NCI-H524 (cell line): ENCODE data around the gene GALNTL6.
"Not testable (repeated sequence)": the region's sequence is repeated elsewhere in the genome, so short reads cannot be mapped to it uniquely, and the experiment has no call there.

Experiments used
- DNase-seq, 2 experiments: peaks; one replicate each; lab custom pipeline; 2025; lab: John Stamatoyannopoulos, UW

GALNTL6 gene

DNA sequence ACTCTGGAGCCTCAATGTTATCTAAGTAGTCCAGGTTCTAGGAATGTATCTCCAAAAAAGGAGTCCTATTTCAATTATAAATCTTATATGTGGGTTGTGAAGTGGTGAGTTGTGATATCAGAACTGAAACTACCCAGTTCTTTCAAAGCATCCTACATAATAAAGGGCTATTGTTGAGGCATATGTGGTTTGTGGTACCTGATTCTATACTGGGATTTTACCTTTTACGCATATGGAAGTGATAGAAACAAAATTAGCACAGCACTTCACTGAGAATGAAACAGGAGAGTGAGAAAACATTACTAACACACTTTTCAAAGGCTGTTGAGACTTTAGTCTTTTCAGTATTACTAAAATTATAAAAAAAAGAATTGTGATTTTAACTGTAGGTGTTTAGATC is 937.7 kb downstream of the GALNTL6 start:
- DNase-seq: no peak

- DNase-seq: no peak
These were observed 938.3 kb downstream of the GALNTL6 start for GRCh38 chr4:172751550-172751949.

DNA sequence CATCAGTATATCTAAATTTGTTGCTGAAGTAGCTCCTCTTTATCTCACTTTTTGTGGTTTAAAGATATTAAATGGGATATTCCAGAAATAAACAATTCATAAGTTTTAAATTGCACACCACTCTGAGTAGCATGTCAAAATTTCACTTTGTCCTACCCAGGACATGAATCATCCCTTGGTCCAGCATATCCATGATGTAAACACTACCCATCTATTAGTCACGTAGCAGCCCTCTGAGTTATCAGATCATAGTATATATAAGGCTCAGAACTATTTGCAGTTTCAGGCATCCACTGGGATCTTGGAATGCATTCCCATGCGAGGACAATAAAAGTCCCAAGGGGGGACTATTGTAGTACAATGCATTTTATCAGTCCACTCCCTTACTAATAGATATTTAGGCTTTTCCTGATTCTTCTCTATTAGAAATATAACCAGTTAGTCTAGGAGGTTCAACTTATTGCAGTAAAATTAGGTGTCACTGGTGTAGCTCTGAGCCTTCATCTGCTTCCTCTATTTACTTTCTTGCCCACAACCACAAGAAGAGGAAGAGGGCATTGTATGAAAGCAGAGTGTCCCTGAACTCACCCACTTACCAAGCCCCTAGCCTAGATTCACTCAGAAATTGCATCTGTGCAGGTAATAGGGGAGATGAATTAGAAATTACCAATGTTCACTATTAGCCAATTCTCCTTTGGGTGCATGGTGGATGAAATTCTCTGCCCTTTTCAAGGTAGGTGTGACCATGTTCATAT is 945.6 kb downstream of the GALNTL6 start:
- DNase-seq: no peak

GRCh38 chr4:172760512-172760911 is 947.3 kb downstream of the GALNTL6 start:
- no peak for DNase-seq

DNA sequence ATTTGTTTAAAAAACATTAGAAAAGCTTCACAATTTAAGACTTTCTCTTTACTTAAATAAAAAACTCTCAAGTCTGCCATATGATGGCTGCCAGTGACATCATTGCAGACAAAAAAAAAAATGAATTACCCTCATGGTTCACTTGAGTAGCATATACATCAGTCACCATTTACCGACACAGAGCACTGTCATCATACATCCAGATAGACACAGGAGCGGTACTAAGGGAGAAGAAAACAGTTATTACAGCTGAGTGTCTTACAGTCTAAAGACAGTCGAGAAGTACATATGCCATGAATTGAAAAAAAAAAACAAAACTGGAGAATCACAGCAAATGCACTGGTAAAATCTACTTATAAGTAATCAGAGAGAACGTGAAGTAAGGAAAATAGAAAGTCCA is 949.7 kb downstream of the GALNTL6 start:
- DNase-seq: no peak

DNA sequence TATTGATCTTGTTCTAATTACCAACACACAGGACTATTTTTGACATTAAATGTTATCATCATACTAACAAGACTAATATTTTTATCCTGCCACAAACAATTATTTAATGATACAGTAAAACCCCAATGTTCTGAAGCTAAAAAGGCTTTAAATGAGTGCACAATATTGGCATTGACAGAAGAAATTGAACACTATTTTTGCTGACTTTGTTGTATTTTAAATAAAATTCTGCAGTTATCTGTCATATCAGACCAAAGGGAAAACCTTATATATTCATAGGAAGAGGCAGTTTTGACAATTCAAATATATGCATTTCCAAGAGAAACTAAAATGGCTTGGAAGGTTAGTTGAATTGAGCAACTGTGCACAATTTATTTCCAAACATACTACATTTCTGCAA is 957.6 kb downstream of the GALNTL6 start:
- DNase-seq: no peak

DNA sequence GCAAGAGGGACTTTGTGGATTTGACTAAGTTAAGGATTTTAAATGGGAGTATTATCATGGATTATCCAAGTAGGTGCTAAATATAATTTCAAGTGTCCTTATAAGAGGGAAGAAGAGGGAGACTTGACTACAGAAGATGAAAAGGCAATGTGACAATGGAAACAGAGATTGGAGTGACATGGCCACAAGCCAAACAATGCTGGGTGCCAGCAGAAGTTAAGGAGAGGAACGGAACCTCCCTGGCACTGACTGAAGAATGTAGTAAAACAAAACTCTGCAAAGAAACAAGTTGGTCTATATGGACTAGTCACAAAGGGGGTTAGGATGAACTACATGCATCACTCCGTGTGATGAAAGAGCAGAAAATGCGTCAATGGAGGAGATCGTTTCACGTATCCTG is 959.6 kb downstream of the GALNTL6 start:
- no peak for DNase-seq

DNA sequence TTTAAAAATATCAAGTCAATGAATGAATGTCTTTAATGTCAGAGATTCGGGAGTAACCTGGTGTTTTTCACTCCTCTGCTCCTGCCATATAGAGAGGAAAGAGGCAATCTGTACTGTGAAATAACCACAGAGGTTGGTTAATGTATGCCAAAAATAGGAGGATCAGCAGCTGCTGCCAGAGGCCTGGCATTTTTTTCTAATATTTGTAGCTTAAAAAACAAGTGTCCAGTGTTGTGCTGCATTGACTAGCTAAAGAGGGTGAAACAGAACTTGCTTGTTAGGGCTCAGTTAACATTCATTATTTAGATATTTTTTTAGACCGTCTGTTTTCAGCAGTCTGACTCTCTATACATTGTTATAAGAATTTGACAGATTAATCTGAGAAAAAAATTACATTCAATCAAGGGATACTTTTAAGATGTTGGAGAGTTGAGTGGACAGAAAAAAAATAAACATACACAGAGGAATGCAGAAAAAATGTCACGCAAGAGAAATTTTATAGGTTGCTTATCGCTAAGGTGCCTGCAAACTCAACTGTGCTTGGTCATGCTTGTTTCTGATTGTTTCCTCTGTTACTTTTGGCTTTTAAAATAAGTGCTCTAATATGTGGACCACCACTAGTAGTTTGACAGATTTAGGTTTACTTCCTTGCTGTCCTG is 963.1 kb downstream of the GALNTL6 start:
- no peak for DNase-seq

GRCh38 chr4:172777729-172778431 is 964.7 kb downstream of the GALNTL6 start:
- DNase-seq: no peak

- no peak for DNase-seq
These were observed 965.4 kb downstream of the GALNTL6 start for GRCh38 chr4:172778583-172778982.

GRCh38 chr4:172780566-172781081 is 967.4 kb downstream of the GALNTL6 start:
- no peak for DNase-seq

DNA sequence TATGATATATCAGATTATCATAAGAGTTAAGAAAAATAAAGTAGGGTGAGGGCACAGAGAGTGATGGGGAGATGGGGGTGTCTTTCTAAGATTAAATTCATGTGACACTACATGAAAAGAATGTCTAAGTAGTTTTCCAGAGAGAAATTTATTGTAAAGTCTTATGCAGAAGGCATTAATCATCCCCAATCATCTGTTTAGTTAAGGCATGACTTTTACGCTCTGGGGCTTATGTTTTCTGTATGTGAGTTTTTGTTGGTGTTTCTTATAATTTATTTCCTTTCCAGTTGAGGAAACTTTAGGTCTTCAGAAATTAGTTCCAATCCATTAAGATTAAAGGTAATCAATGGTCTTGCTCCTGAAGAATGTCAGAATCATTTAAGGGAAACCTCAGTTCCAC is 972.4 kb downstream of the GALNTL6 start:
- DNase-seq: no peak

DNA sequence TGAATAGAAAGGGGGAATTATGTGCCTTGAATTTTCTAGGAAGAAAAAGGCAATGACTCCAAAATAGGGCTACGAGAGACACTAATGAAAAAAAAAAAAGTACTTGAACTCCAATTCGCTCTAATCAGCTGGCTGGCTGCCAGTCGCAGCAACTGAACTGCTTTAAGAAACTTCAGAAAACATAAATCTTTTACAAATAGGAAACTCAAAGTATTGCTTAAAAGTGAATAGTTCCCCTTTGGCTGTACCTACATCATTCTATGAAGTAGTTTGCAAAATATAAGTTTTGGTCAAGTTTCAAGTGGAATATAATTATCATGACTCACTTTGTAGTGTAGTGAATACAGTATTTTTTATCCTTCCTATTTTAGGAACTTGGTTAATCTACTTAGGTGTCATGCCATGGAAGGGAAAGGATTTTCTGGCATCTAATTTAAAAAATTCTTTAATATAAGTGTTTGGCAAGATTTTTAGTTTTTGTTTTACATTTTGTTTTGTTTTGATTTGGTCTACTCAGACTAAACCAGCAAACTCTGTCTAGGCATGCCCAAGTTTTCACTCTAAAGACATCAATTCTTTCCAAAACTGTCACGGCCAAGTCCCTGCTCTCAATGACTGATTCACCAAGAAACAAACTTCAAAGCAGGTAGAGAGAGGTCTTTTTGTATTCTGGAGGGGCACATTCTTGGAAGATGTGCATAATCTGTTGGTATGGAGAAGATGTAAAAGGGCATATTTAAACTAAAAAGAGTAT is 973.0 kb downstream of the GALNTL6 start:
- DNase-seq: no peak

- DNase-seq: no peak
These were observed 973.9 kb downstream of the GALNTL6 start for GRCh38 chr4:172787111-172787510.

- DNase-seq: no peak
These were observed 978.6 kb downstream of the GALNTL6 start for GRCh38 chr4:172791841-172792240.

DNA sequence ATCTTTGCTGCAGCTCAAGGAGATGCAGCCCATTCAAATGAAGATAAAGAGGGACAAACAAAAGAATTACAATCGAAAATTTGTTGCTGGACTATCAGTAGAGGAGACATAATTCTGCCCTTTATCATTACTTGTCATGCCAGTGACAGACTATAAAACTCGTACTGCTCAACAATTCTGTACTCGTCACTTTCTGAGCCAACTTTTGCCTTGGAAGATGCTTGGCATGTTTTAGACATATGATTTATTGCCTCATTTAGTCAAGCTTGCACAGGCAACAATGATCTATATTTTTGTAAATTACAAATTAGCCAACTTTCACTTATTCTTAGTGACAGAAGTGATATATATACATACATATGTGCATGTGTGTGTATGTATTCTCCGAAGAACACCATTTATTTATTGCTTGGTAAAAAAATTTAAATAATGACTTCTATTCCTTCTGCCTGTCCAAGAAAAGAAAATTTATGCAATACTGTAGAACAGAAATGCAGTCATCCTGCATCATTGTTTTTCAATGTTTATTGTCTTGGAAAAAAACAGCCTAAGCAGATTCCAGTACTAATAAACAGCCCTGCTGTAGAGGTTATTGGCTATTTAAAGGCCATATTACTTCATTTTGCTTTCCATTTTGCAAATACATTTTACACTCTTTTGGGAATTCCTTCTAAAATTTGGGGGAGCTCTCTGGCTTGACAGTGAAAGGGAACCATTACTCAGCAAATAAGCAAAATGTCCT is 980.5 kb downstream of the GALNTL6 start:
- no peak for DNase-seq

- DNase-seq: no peak
These were observed 981.1 kb downstream of the GALNTL6 start for GRCh38 chr4:172794307-172794703.

DNA sequence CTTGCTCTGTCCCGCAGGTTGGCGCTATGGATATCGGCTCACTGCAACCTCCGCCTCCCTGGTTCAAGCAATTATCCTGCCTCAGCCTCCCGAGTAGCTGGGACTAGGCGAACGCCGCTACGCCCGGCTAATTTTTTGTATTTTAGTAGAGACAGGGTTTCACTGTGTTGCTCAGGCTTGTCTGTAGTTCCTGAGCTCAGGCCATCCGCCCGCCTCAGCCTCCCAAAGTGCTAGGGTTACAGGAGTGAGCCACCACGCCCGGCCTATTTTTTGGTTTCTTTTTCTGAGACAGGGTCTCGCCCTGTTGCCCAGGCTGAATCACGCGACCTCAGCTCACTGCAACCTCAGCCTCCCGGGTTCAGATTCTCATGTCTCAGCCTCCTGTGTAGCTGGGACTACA is 984.1 kb downstream of the GALNTL6 start:
- not testable (repeated sequence) for DNase-seq

GRCh38 chr4:172802032-172802431 is 988.8 kb downstream of the GALNTL6 start:
- no peak for DNase-seq

GRCh38 chr4:172806841-172807240 is 993.6 kb downstream of the GALNTL6 start:
- DNase-seq: no peak

- no peak for DNase-seq
These were observed 995.0 kb downstream of the GALNTL6 start for GRCh38 chr4:172808196-172808595.
